HEK293 (cell line): ENCODE results near the gene ZNF488.

Experiments used
- CTCF ChIA-PET: fragments of 350-600 bp; formaldehyde crosslinking; extraction: SDS; loops from one replicate; lab custom pipeline; 2021; ENCODE audit warnings: antibody characterized with exemption; lab: Yijun Ruan, JAX
- POLR2A ChIA-PET: fragments of 300-600 bp; formaldehyde crosslinking; extraction: SDS; loops from one replicate; lab custom pipeline; 2020; ENCODE audit warnings: antibody characterized with exemption, inconsistent platforms; lab: Yijun Ruan, JAX
- H3K27ac ChIP-seq: fragments of 200-500 bp; sonication (Bioruptor generic); 2 replicates; pipeline ENCODE4 v1.5.1; 2014; ENCODE audit warnings: low read depth, low read length, control low read depth, inconsistent platforms; ENCODE audit errors: extremely low read depth
- H3K36me3 ChIP-seq, 2 experiments: fragments of 200-500 bp in 1 of 2; sonication (Bioruptor generic) in 1 of 2; 1 replicate in 1 of 2; 2 replicates in 1 of 2; pipeline ENCODE4 v1.5.1; 2014 to 2017; ENCODE audit warnings: inconsistent platforms in 2 of 2, low read length in 2 of 2; ENCODE audit not compliant: control insufficient read depth in 2 of 2, insufficient read depth in 1 of 2
- H3K4me1 ChIP-seq: fragments of 200-500 bp; sonication (Bioruptor generic); 2 replicates; pipeline ENCODE4 v1.5.1; 2014; ENCODE audit warnings: mild to moderate bottlenecking, low read length, inconsistent platforms; ENCODE audit not compliant: control insufficient read depth, insufficient read depth
- H3K4me3 ChIP-seq: 2 replicates; pipeline ENCODE4 v1.5.1; 2011; ENCODE audit warnings: low read depth, mild to moderate bottlenecking, control low read depth, low read length, moderate library complexity
- H3K9me3 ChIP-seq: fragments of 200-500 bp; sonication (Bioruptor generic); 2 replicates; pipeline ENCODE4 v1.5.1; 2014; ENCODE audit warnings: low read depth, low read length, inconsistent platforms; ENCODE audit not compliant: control insufficient read depth, insufficient read depth
- BCL11A ChIP-seq: fragments of 450-650 bp; formaldehyde crosslinking; IDR thresholded peaks from 2 replicates; pipeline ENCODE4 v1.5.1; 2016; ENCODE audit warnings: low read depth, missing biosample characterization, missing genetic modification characterization
- BCL11B ChIP-seq: fragments of 450-650 bp; formaldehyde crosslinking; IDR thresholded peaks from 2 replicates; pipeline ENCODE4 v1.5.1; 2016; ENCODE audit warnings: low read depth, missing biosample characterization, missing genetic modification characterization
- TCF7L2 ChIP-seq: IDR thresholded peaks from 2 replicates; pipeline ENCODE4 v1.6.1; 2011; ENCODE audit warnings: low read depth, mild to moderate bottlenecking, inconsistent platforms, low read length, moderate library complexity, borderline replicate concordance
- ZBTB20 ChIP-seq: fragments of 450-650 bp; formaldehyde crosslinking; IDR thresholded peaks from 2 replicates; pipeline ENCODE4 v1.5.1; 2016; ENCODE audit warnings: missing biosample characterization, missing genetic modification characterization
- ZNF121 ChIP-seq: fragments of 450-650 bp; formaldehyde crosslinking; IDR thresholded peaks from 2 replicates; pipeline ENCODE4 v1.5.1; 2016; ENCODE audit warnings: missing biosample characterization, missing genetic modification characterization
- ZNF169 ChIP-seq: fragments of 450-650 bp; formaldehyde crosslinking; IDR thresholded peaks from 2 replicates; pipeline ENCODE4 v1.5.1; 2016; ENCODE audit warnings: missing biosample characterization, missing genetic modification characterization
- ZNF239 ChIP-seq: fragments of 450-650 bp; formaldehyde crosslinking; IDR thresholded peaks from 2 replicates; pipeline ENCODE4 v1.5.1; 2016; ENCODE audit warnings: missing biosample characterization, missing genetic modification characterization
- ZNF292 ChIP-seq: fragments of 450-650 bp; formaldehyde crosslinking; IDR thresholded peaks from 2 replicates; pipeline ENCODE4 v1.5.1; 2016; ENCODE audit warnings: low read depth, missing biosample characterization, missing genetic modification characterization, borderline replicate concordance
- ZNF302 ChIP-seq: fragments of 450-650 bp; formaldehyde crosslinking; IDR thresholded peaks from 2 replicates; pipeline ENCODE4 v1.5.1; 2016; ENCODE audit warnings: missing biosample characterization, missing genetic modification characterization, low read depth
- ZNF324 ChIP-seq: fragments of 450-650 bp; formaldehyde crosslinking; IDR thresholded peaks from 2 replicates; pipeline ENCODE4 v1.5.1; 2016; ENCODE audit warnings: missing biosample characterization, missing genetic modification characterization
- ZNF37A ChIP-seq: fragments of 450-650 bp; IDR thresholded peaks from 2 replicates; pipeline ENCODE4 v1.5.1; 2018; ENCODE audit warnings: missing biosample characterization, missing genetic modification characterization
- ZNF404 ChIP-seq: fragments of 450-650 bp; formaldehyde crosslinking; IDR thresholded peaks from 2 replicates; pipeline ENCODE4 v1.5.1; 2017; ENCODE audit warnings: missing biosample characterization, missing genetic modification characterization
- ZNF423 ChIP-seq: fragments of 450-650 bp; formaldehyde crosslinking; IDR thresholded peaks from 2 replicates; pipeline ENCODE4 v1.5.1; 2016; ENCODE audit warnings: missing biosample characterization, missing genetic modification characterization
- ZNF530 ChIP-seq: fragments of 450-650 bp; formaldehyde crosslinking; IDR thresholded peaks from 2 replicates; pipeline ENCODE4 v1.5.1; 2016; ENCODE audit warnings: low read depth, missing biosample characterization, missing genetic modification characterization
- ZNF585B ChIP-seq: fragments of 450-650 bp; formaldehyde crosslinking; IDR thresholded peaks from 2 replicates; pipeline ENCODE4 v1.5.1; 2016; ENCODE audit warnings: missing biosample characterization, missing genetic modification characterization
- ZNF626 ChIP-seq: fragments of 450-650 bp; sonication (Bioruptor Pico); formaldehyde crosslinking; IDR thresholded peaks from 2 replicates; pipeline ENCODE4 v1.5.1; 2018; ENCODE audit warnings: missing biosample characterization, missing genetic modification characterization, inconsistent platforms
- TF ChIP-seq, protein P1 (sequence below): fragments of 450-650 bp; formaldehyde crosslinking; IDR thresholded peaks from 2 replicates; pipeline ENCODE4 v1.5.0; 2017; ENCODE audit warnings: missing biosample characterization, missing genetic modification characterization, borderline replicate concordance
- TF ChIP-seq, protein P2 (sequence below): fragments of 450-650 bp; formaldehyde crosslinking; IDR thresholded peaks from 2 replicates; pipeline ENCODE4 v1.5.1; 2016; ENCODE audit warnings: missing biosample characterization, missing genetic modification characterization
- TF ChIP-seq, protein P3 (sequence below): fragments of 450-650 bp; formaldehyde crosslinking; IDR thresholded peaks from 2 replicates; pipeline ENCODE4 v1.5.1; 2016; ENCODE audit warnings: missing biosample characterization, missing genetic modification characterization
- TF ChIP-seq, protein P4 (sequence below): fragments of 450-650 bp; formaldehyde crosslinking; IDR thresholded peaks from 2 replicates; pipeline ENCODE4 v1.5.1; 2017; ENCODE audit warnings: missing biosample characterization, missing genetic modification characterization

ZNF488 gene

DNA sequence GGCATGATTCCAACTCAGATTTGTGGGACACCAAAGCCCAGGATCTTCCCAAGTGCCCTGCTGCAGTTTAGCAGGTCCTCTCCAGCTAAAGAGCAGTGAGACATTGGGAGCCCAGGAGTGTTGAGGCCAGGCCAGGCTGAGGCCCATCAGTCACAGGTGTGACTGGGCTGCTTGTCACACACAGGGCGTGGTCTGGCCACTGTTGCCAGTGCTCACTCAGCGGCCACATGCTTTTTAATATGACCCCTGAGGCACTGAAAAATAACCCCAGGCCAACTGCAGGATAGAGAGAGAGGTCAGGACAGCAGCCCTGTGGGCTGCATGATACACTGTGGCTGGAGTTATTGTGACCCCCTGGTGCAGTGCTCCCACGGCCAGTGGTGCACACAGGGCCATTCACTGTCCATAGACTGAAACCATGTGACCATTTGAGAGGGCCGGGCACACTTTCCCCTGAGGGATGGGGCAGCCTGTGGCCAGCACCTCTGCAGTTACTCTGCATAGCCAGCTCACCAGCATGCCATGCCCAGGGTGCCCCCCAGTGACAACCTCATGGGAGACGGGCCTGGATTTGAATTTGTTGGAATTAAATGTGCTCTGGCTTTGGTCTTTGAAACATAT is 57.7 kb downstream of the ZNF488 start:
- POLR2A ChIA-PET = no interaction called here
- no peaks in the 10 kb centered on the region for H3K9me3 ChIP-seq
- no peak overlapping the region for H3K27ac ChIP-seq
- H3K36me3 ChIP-seq = no peaks in the 10 kb centered on the region
- no peaks in the 10 kb centered on the region for H3K4me1 ChIP-seq
- CTCF ChIA-PET = interaction anchor here (0.6 kb wide), 1 partner anchor 38 kb away, joined by 3 read pairs; no protein-coding TSS in a partner anchor
- TF ChIP-seq ZNF423 (tag by site-specific recombination) (no peak), ZNF324 (tag by site-specific recombination) (no peak), ZNF626 (tag by site-specific recombination) (no peak), ZNF169 (tag by site-specific recombination) (no peak), ZBTB20 (no peak), ZNF37A (no peak), ZNF292 (tag by site-specific recombination) (no peak), ZNF121 (tag by site-specific recombination) (no peak), BCL11B (tag by site-specific recombination) (no peak), ZNF585B (tag by site-specific recombination) (no peak), ZNF239 (no peak), TCF7L2 (no peak), ZNF530 (tag by site-specific recombination) (no peak), ZNF404 (no peak), ZNF302 (tag by site-specific recombination) (no peak), BCL11A (no peak)
- TF ChIP-seq, protein P1, sequence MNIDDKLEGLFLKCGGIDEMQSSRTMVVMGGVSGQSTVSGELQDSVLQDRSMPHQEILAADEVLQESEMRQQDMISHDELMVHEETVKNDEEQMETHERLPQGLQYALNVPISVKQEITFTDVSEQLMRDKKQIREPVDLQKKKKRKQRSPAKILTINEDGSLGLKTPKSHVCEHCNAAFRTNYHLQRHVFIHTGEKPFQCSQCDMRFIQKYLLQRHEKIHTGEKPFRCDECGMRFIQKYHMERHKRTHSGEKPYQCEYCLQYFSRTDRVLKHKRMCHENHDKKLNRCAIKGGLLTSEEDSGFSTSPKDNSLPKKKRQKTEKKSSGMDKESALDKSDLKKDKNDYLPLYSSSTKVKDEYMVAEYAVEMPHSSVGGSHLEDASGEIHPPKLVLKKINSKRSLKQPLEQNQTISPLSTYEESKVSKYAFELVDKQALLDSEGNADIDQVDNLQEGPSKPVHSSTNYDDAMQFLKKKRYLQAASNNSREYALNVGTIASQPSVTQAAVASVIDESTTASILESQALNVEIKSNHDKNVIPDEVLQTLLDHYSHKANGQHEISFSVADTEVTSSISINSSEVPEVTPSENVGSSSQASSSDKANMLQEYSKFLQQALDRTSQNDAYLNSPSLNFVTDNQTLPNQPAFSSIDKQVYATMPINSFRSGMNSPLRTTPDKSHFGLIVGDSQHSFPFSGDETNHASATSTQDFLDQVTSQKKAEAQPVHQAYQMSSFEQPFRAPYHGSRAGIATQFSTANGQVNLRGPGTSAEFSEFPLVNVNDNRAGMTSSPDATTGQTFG (tag by site-specific recombination) = no peak
- TF ChIP-seq, protein P2, sequence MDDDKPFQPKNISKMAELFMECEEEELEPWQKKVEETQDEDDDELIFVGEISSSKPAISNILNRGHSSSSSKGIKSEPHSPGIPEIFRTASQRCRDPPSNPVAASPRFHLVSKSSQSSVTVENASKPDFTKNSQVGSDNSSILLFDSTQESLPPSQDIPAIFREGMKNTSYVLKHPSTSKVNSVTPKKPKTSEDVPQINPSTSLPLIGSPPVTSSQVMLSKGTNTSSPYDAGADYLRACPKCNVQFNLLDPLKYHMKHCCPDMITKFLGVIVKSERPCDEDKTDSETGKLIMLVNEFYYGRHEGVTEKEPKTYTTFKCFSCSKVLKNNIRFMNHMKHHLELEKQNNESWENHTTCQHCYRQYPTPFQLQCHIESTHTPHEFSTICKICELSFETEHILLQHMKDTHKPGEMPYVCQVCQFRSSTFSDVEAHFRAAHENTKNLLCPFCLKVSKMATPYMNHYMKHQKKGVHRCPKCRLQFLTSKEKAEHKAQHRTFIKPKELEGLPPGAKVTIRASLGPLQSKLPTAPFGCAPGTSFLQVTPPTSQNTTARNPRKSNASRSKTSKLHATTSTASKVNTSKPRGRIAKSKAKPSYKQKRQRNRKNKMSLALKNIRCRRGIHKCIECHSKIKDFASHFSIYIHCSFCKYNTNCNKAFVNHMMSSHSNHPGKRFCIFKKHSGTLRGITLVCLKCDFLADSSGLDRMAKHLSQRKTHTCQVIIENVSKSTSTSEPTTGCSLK (tag by site-specific recombination) = no peak
- TF ChIP-seq, protein P3, sequence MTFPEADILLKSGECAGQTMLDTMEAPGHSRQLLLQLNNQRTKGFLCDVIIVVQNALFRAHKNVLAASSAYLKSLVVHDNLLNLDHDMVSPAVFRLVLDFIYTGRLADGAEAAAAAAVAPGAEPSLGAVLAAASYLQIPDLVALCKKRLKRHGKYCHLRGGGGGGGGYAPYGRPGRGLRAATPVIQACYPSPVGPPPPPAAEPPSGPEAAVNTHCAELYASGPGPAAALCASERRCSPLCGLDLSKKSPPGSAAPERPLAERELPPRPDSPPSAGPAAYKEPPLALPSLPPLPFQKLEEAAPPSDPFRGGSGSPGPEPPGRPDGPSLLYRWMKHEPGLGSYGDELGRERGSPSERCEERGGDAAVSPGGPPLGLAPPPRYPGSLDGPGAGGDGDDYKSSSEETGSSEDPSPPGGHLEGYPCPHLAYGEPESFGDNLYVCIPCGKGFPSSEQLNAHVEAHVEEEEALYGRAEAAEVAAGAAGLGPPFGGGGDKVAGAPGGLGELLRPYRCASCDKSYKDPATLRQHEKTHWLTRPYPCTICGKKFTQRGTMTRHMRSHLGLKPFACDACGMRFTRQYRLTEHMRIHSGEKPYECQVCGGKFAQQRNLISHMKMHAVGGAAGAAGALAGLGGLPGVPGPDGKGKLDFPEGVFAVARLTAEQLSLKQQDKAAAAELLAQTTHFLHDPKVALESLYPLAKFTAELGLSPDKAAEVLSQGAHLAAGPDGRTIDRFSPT = no peak
- TF ChIP-seq, protein P4, sequence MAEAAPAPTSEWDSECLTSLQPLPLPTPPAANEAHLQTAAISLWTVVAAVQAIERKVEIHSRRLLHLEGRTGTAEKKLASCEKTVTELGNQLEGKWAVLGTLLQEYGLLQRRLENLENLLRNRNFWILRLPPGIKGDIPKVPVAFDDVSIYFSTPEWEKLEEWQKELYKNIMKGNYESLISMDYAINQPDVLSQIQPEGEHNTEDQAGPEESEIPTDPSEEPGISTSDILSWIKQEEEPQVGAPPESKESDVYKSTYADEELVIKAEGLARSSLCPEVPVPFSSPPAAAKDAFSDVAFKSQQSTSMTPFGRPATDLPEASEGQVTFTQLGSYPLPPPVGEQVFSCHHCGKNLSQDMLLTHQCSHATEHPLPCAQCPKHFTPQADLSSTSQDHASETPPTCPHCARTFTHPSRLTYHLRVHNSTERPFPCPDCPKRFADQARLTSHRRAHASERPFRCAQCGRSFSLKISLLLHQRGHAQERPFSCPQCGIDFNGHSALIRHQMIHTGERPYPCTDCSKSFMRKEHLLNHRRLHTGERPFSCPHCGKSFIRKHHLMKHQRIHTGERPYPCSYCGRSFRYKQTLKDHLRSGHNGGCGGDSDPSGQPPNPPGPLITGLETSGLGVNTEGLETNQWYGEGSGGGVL (tag by site-specific recombination) = no peak
- H3K4me3 ChIP-seq = no peak overlapping the region
